GM12872 (cell line): Measurements from ENCODE around the gene PPM1J.

Experiments used
- TF ChIP-seq, protein P1 (sequence below): IDR thresholded peaks from 3 replicates; pipeline ENCODE4 v1.5.1; 2011; ENCODE audit warnings: low read depth, mild to moderate bottlenecking, low read length, moderate library complexity; ENCODE audit not compliant: insufficient read depth

The PPM1J gene

GRCh38 chr1:112716133-112716720 lies 1.1 kb upstream of the PPM1J start:
- TF ChIP-seq, protein P1, sequence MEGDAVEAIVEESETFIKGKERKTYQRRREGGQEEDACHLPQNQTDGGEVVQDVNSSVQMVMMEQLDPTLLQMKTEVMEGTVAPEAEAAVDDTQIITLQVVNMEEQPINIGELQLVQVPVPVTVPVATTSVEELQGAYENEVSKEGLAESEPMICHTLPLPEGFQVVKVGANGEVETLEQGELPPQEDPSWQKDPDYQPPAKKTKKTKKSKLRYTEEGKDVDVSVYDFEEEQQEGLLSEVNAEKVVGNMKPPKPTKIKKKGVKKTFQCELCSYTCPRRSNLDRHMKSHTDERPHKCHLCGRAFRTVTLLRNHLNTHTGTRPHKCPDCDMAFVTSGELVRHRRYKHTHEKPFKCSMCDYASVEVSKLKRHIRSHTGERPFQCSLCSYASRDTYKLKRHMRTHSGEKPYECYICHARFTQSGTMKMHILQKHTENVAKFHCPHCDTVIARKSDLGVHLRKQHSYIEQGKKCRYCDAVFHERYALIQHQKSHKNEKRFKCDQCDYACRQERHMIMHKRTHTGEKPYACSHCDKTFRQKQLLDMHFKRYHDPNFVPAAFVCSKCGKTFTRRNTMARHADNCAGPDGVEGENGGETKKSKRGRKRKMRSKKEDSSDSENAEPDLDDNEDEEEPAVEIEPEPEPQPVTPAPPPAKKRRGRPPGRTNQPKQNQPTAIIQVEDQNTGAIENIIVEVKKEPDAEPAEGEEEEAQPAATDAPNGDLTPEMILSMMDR, result peak; percentile 99

DNA sequence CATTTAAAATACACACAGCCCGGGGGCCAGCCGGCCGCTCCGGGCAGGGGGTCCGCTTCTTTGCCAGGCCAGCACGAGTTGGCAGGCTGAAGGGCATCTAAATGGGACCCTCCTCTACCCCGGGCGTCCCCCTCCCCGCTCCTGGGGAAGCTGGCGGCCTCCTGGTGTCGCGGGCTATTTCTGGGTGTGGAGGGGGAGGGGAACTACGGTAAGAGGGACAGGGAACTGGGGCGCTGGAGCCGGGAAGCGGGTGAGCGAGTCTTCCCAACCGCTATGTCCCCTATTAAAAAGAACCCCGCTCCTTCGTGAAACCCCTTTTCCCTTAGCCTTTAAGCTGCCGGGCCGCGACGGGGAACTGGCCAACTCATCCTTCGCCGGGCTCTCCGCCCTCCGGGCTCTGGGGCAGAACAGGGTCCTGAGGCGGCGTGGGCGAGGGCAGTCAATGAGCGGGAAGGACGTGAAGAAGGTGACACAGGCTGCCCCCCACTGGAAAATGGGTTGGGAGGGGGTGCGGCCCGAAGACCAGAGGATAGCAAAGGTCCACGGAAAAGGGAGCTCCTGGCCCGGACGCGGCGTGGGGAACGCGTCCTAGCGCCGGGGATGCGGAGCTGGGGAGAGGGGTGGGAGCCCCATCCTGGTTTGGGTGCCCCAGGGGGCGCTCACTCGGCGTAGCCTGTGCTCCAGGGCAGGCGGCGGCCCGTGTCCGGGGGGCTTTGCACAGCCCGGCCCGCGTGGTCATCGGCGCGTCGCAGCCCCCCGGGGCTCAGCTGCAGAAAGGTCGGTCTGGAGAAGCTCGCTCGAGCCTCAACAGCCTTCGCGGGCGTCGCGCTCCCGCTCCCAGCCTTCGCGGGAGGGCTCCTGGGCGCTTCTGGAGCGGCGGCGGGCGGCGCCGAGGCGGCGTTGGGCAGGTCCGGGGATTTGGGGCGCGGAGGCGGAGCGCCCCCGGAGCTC lies 544 bp downstream of the PPM1J start:
- TF ChIP-seq, protein P1, result 0 out of 3 replicates have a peak, but pooled peaks have one; percentile 12

GRCh38 chr1:112713466-112714312 lies 1.4 kb downstream of the PPM1J start:
- TF ChIP-seq, protein P1, result no peak

DNA sequence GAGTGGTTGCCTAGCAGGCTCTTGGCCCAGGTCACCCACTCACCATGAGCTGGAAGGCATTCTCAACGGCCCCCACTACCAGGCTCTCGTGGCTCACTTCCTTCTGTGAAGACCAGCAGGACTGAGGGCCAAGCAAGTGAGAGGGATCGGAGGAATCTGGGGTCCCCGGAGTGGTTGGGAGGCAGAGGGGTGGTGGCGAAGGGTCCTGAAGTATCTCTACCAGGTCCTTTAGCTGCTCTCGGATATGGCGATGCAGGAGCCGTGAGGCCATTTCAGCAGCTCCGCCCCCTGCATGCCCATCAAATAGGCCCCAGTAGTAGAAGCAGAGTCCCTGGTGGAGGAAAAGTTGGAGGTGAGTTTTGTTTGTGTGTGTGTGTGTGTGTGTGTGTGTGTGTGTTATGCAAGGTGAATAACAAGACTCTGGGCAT lies 2.4 kb downstream of the PPM1J start:
- TF ChIP-seq, protein P1, result no peak

GRCh38 chr1:112712191-112712590 lies 2.9 kb downstream of the PPM1J start:
- TF ChIP-seq, protein P1, result no peak

- TF ChIP-seq, protein P1, result no peak
Observed at GRCh38 chr1:112711670-112712069, 3.5 kb downstream of the PPM1J start.

DNA sequence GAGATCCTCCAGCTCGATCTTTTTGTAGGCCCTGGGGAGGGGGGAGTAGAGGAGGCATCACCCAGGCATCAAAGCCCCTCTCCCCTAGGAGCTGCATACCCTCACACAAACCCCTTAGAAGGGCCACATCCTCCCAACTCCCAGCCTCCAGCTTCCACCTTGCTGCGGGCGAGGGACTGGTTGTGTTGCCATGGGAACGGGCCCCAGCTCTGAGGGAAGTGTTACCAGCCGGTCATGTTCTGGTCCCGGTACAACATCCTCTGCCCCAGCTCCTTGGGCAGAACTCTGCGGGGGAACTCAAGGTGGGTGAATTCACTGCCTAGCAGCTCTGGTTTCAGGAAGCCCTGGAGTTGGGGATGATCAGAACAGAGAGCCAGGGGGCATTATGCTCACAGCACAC lies 4.1 kb downstream of the PPM1J start:
- TF ChIP-seq, protein P1, result no peak
